ENCODE data around the gene ERBIN.

DNA sequence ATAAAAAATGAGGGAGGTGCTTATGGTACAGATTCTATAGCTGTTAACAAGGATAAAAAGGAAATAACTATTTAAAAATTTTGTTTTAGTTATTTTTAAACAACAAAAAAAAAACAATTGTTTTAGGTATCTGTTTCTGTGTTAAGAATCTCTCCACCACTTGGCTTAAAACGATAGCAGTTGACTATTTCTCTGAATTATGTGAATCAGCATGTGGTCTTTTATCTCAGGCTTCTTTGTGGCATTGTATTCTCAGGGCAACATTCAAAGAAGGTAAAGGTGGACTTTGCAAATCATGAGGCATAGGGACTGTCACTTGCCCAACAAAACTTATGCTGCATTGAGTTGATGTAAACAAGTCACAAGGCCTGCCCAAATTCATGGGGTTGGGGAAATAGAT lies 55.2 kb downstream of the ERBIN start:
- TF ChIP-seq, protein P1, sequence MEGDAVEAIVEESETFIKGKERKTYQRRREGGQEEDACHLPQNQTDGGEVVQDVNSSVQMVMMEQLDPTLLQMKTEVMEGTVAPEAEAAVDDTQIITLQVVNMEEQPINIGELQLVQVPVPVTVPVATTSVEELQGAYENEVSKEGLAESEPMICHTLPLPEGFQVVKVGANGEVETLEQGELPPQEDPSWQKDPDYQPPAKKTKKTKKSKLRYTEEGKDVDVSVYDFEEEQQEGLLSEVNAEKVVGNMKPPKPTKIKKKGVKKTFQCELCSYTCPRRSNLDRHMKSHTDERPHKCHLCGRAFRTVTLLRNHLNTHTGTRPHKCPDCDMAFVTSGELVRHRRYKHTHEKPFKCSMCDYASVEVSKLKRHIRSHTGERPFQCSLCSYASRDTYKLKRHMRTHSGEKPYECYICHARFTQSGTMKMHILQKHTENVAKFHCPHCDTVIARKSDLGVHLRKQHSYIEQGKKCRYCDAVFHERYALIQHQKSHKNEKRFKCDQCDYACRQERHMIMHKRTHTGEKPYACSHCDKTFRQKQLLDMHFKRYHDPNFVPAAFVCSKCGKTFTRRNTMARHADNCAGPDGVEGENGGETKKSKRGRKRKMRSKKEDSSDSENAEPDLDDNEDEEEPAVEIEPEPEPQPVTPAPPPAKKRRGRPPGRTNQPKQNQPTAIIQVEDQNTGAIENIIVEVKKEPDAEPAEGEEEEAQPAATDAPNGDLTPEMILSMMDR (conservative IDR thresholded peaks at IDR 0.05), result no peak
- no peak for TF ChIP-seq EZH2 (IDR thresholded peaks at IDR 0.05; ENCODE audit: low read depth)

All from PC-9 (cell line).